Glomerular visceral epithelial cell (primary cell): ENCODE measurements around the gene TRAM2.

Source experiments
- DNase-seq: peaks from one replicate; pipeline ENCODE4 v3.0.0-alpha.2; 2016; ENCODE audit errors: extremely low spot score

The TRAM2 gene

DNA sequence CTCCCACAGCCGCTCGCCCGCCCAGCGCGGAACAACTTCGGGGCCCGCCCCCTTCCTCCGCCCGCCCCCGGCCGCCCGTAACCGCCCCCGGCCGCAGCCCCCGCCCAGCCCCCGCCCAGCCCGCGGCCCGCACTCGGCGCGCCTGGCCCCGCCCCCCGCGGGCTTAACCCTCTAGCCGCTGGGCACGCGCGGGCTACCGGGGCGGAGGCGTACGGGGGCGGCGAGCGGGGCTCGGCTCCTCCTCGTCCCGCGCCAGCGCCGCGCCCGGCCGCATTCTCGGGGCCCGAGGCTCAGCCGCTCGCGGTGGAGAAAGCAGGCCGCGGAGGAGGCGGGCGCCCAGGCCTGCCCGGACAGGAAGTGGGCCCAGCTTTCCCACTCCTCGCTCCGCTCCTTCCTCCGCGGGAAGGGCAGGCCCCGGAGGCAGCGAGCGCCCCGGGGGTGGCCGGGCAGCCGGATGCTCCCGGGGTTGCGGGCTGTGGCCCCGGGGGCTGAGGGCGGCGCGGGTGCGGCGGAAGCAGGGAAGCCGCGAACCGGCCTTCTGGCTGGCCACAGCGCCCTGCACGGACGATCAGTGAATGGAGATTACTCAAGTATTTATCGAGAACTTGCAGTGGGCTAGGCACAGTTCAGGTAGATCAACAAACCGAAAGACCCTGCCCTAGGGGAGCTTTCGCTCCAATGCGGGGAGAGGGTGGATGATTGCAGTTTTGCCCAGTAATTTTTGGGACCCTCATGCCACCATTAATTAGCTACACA is at the start of gene TRAM2:
TRAM2 (minus strand) TSS at position 39 of the 756 bp plus-strand sequence. CDS start 145 bp downstream, outside the sequence.
- peak; percentile 91 for DNase-seq

GRCh38 chr6:52622810-52623209 is 46.0 kb upstream of the TRAM2 start:
- DNase-seq = no peak

GRCh38 chr6:52621631-52622030 is 44.8 kb upstream of the TRAM2 start:
- DNase-seq = no peak

GRCh38 chr6:52620906-52621190 is 44.0 kb upstream of the TRAM2 start:
- no peak for DNase-seq

DNA sequence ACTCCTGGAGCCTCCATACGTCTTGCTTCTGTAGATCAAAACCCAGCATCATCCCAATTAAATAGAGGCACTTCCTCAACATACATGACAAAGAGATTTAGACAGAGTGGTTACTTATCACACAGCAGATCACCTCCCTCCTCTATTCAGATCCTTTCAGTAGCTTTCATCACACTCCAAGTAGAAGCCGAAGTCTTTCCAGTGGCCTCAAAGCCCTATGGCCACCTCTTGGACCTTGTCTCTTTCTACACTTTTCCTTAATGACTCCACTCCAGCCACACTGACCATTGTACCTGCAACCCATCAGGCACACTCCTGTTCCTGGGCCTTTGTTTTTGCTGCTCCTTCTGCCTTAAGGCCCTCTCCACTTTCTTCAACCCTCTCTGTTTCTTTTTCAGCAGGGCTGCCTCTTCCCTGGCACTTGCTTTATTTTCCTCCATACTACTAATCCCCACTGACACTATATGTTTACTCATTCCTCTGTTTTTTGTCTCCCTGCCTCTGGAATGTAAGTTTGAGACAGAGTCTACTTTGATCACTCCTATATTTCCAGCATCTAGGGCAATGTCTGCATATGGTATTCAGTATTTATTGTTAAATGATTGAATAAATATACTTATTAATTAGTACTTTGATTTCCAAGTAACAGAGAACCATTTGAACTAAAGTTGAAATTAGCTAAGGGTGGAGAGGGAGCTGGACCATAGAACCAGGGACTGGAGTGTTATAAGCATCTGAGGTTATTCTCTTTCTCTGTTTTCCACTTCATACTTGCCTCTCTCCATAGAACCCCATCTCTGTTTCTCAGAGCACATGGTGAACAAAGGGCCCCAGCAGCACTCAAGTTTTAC is 43.4 kb upstream of the TRAM2 start:
- no peak for DNase-seq

DNA sequence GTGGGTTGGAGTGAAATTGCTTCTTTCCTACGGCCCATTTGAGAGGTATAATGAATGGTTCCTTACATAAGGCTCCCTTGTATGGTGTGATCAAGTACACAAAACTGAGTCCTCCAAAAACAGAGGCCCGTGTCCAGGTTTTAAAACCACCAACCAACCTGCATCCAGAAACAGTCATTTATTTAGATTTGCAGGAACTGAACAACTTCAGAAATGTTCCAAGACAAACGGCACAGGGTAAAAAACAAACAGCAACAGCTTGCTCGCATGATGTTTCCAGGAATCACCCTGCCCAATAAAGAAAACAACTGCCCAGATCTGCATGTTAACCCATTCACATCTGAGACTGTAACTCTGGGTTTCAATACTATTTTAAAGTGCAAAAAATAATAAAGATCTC is 40.2 kb upstream of the TRAM2 start:
- DNase-seq = no peak

DNA sequence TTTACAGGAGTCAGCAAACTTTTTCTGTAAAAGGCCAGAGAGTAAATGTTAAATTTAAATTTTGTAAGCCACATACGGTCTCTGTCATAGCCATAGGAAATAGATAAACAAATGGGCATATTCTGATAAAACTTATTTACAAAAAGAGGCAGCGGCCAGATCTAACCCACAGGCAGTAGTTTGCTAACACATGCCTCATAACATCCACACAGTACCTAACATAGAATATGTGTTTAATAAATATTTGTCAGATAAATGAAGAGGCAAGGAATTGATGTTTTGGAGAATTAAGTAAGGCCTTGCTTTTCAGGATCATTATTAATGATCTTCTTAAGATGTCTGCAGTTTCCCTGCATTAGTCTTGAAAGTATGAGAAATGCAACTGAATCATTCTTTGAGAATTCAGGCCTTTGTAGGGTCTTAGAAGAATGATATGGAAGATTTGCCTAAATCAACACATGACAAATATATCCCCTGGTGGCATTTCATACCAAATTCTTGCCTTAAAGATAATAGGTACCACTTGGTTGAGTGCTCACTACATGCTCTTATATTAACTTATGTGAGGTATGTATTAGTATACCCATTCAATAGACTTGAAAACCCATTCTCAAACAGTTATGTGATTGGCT is 39.3 kb upstream of the TRAM2 start:
- DNase-seq = no peak

- DNase-seq = no peak
These were observed 35.6 kb upstream of the TRAM2 start for GRCh38 chr6:52612336-52613054.

DNA sequence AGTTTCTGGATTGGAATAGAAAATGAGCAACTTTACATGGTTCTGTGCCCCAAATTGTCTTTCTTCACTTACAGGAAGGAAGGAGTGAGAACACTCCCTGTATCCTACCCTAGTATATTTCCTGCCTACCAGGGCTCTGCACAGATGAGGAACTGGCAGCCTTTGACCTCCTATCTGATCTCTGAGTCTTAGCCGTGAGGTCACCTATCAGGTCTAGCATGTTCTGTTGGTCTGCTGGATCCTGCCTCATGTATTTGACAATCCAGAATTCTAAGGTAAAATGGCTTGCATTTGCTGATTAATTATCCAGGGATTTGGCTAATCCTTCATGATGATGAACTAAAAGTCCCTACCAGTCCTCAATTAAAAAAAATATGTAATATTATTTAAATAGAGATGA is 35.0 kb upstream of the TRAM2 start:
- DNase-seq = no peak

GRCh38 chr6:52610745-52611355 is 34.0 kb upstream of the TRAM2 start:
- DNase-seq = no peak

GRCh38 chr6:52610011-52610410 is 33.2 kb upstream of the TRAM2 start:
- no peak for DNase-seq

DNA sequence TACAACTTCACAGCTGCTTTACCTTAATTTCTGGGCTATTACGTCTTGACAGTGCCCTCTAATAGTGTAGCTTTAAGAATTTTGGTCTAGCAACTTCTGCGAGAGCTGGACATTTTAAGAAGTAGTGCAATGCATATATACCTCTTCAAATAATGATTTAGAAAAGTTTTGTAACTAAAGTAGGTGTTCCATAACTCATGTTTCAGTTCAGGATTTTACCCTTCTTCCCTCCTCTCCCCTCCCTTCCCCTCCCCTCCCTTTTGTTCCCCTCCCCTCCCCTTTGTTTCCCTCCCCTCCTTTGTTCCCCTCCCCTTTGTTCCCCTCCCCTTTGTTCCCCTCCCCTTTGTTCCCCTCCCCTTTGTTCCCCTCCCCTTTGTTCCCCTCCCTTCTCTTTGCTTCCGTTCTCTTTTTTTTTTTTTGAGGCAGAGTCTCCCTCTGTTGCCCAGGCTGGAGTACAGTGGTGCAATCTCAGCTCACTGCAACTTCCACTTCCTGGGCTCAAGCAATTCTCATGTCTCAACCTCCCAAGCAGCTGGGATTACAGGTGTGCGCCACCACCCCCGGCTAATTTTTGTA is 28.8 kb upstream of the TRAM2 start:
- no peak for DNase-seq

GRCh38 chr6:52603000-52603795 is 26.3 kb upstream of the TRAM2 start:
- DNase-seq = peak; percentile 65

- DNase-seq = no peak
These were observed 21.9 kb upstream of the TRAM2 start for GRCh38 chr6:52598824-52599190.

GRCh38 chr6:52598123-52598823 is 21.4 kb upstream of the TRAM2 start:
- DNase-seq = peak; percentile 89

- DNase-seq = no peak
These were observed 20.9 kb upstream of the TRAM2 start for GRCh38 chr6:52597738-52598122.

- peak; percentile 33 for DNase-seq
These were observed 19.6 kb upstream of the TRAM2 start for GRCh38 chr6:52596371-52597028.

GRCh38 chr6:52595796-52596130 is 18.9 kb upstream of the TRAM2 start:
- peak; percentile 83 for DNase-seq

DNA sequence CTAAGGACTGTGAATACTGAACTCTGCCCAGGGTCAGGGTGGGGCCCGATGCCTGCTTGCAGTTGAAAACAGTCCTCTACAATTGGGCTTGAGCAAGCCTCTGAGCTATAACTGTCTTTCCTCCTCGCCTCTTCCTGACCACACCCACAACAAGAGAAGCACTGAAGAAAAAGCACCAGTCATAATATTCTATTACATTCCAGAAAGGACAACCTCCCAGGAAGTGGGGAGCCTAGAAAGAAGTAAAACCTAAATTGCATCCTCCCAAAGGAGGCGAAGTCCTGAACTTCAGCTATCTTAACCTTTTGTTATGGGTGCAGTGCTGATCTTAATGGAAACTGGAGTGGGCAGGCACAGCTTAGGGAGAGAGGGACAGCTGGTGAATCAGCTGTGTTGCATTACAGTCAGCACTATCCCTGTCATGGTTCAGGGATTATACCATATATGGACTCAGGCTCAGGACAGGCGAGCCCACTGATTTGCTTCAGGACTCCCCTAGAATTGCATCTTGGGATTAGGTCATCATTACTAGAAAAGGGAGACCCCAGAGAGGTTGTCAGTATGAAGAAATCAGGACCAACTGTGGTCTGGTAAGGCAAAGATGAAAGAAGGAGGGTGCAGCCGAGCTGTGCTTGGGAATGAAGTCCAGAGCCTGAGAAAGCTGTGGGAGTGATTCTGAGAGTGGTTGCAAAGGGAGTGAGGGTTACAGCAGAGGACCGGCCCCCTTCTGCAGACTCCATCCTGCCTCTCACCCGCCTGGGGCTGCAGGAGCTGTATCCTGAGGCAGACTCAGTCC is 18.3 kb upstream of the TRAM2 start:
- DNase-seq = peak; percentile 90
